ENCODE measurements around the gene PCDH11X. TPM values are rescaled to one million over a fixed set of nuclear protein-coding genes. Genes with fewer than 3 reads are reported as not detected.
"Not testable (repeated sequence)": the region's sequence is repeated elsewhere in the genome, so short reads cannot be mapped to it uniquely, and the experiment has no call there.

PCDH11X gene
- not detected for total RNA-seq

DNA sequence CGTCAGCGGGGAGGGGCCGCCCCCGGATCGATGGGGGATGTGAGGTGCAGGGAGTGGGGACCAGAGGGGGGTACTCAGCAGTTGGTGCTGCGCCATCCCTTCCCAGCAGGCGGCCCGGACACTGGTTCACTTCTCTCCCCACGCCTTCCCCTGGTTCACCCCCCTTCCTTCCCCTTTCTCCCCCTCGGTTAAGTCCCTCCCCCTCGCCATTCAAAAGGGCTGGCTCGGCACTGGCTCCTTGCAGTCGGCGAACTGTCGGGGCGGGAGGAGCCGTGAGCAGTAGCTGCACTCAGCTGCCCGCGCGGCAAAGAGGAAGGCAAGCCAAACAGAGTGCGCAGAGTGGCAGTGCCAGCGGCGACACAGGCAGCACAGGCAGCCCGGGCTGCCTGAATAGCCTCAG is at the start of gene PCDH11X:
Gene PCDH11X (plus strand): TSS at position 241 of the 400 bp plus-strand sequence. CDS start 56,130 bp downstream, outside the sequence.
- not testable (repeated sequence) for ATAC-seq

GRCh38 chrX:91747446-91747845 is 31.7 kb upstream of the PCDH11X start:
- not testable (repeated sequence) for ATAC-seq

DNA sequence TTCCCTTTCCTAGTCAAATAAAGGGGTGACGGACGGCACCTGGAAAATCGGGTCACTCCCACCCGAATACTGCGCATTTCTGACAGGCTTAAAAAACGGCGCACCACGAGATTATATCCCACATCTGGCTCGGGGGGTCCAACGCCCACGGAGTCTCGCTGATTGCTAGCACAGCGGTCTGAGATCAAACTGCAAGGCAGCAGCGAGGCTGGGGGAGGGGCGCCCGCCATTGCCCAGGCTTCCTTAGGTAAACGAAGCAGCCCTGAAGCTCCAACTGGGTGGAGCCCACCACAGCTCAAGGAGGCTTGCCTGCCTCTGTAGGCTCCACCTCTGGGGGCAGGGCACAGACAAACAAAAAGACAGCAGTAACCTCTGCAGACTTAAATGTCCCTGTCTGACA is 26.2 kb upstream of the PCDH11X start:
- not testable (repeated sequence) for ATAC-seq

DNA sequence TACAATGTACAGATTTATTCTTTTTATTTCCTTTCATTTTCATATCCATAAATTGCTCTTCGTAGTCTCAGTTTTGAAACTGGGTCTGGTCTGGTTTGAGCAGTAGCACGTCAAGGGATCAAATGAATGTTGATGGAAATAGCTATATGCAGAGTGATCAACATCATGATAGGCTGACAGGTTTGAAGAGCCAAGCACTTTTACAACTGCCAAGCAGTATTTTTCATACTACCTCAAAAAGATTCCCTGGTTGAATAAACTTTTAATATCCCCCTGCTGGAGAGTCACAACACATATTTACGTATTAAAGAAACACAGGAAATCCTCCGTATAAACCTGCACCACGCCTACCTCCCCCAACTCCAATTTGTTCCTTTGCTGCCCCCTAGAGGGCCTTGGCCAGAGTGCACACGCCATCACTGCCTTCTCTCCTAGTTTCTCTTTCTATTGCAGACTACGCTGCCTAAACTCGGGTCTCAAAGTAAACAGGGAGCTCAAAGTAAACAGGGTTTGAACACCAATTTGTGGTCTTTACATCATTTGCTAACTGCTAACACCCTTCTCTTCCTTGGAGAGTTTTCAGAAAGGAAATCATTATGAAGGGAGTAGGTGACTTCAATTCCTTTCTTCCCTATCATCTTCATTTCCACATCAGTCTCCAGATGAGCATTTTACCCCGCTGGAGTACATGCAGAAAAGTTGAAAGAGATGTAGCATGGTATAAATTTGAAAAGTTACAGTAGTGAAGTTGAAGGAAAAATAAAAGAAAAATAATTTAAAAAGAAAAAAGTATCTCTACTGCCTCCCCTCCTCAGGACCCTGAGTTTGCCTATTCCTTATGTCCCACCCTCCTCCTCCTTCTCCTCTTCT is 8.3 kb upstream of the PCDH11X start:
- peak; percentile 35 for ATAC-seq

DNA sequence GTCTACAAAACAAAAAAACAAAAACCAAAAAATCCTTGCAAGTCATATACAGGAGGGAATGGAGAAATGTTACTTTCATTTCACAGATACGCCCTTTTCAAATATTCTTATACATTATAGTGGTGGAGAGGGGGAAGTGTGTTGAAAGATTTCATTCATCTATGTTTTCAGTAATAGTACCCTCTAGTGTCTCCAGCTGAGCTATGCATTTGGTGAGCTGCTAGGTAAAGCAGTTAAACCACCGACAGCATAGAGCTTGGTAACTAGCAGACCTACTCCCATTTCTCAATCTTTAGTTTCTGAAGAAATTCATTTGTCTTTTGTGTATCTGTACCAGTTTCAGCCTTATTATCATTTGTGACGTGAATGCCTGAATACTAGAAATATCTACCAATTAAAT is 5.2 kb upstream of the PCDH11X start:
- not testable (repeated sequence) for ATAC-seq

DNA sequence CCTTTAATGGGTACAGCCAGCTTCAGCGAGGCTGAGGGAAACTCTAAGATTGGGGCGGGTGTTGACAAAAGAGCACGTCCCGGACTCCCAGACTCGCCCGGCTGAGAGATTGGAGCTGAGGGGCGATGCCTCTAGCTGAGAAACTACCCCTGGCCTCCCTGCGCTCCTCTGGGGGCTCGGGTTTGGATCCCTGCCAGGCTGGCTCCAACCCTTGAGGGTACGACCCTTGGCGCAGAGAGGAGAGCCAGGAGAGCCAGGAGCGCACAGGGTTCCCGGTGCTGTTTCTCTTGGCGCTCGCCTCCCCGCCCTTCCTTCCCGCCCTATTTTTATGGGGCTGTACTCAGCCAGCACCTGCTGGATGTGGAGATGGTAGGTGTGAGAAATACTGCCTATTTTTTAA is 833 bp downstream of the PCDH11X start:
- ATAC-seq, result not testable (repeated sequence)

GRCh38 chrX:91780698-91781097 is 1.5 kb downstream of the PCDH11X start:
- ATAC-seq, result not testable (repeated sequence)

DNA sequence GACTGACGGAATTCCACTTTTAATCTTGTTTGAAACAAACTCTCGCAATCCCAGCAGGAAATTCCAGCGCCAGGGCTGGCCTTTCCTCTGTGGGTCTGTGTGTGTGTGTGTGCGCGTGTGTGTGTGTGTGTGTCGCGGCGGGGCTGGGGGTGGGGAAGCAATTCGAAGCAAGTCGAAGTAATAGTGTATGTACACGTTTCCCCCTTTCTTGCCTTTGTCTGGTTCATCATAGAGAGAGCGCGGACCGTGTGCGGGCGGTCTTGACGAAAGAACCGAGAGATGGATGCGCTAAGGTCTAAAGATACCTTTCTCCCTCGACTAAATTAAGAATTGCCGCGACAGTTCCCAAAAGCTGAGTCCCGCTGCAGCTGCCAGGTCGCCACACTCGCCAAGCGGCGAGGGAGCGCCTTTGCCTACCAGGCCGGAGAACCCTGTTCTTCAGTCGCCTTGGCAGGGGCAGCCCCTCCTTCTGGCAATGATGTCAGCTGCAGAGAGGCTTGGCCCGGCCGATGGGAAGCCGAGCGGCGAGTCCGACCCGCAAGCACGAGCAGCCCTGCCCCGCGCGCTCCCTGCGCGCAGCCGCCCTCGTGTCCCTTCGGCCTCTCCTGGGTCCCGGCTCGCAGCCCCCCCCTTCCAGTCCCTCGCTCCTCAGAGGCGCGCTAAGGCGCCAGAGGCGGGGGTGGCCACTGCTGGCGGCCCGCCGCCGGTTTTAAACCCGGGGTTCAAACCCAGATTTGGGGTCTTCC is 2.6 kb downstream of the PCDH11X start:
- ATAC-seq, result not testable (repeated sequence)

DNA sequence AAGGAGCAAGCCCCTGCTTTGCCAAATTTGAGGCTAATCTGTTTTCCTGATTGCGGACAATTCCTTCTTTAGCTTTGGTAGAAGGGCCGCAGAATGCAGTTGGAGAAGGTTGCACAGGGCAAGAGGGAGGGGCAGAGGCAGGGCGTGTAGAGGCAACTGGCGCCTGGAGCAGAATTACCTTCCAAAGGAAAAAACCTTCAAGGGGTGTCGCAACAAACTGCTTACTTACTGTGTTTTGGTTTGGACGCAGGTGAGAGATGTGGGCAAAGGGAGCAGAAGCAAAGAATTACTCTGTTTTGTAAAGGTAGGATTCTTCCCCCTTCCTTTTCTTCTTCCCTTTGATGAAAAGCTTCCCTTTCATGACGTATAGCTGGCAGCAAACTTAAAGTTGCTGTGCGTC is 3.6 kb downstream of the PCDH11X start:
- ATAC-seq, result not testable (repeated sequence)

GRCh38 chrX:91817537-91817936 is 38.4 kb downstream of the PCDH11X start:
- not testable (repeated sequence) for ATAC-seq

DNA sequence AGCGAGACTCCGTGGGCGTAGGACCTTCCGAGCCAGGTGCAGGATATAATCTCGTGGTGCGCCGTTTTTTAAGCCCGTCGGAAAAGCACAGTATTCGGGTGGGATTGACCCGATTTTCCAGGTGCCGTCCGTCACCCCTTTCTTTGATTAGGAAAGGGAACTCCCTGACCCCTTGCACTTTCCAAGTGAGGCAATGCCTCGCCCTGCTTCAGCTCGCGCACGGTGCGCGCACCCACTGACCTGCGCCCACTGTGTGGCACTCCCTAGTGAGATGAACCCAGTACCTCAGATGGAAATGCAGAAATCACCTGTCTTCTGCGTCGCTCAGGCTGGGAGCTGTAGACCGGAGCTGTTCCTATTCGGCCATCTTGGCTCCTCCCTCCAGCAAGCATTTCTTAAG is 46.1 kb downstream of the PCDH11X start:
- not testable (repeated sequence) for ATAC-seq

Data from esophagus mucosa (tissue), 1 donor.